Forelimb muscle (tissue), 1 donor: ENCODE measurements around the gene RAD9A. TPM values are rescaled to one million over a fixed set of nuclear protein-coding genes. Genes with fewer than 3 reads are reported as not detected.

Experiments used
- DNase-seq: peaks from one replicate; pipeline ENCODE4 v3.0.0-alpha.2; 2013; ENCODE audit warnings: low read depth
- polyA plus RNA-seq: library from polyadenylated mRNA; unstranded; fragments of 120-200 nt; gene quantifications from one replicate; pipeline ENCODE4 v1.2.1, GENCODE V29; 2013; ENCODE audit not compliant: insufficient read length

Gene RAD9A
- polyA plus RNA-seq, 1 donor, result 8.2 TPM

DNA sequence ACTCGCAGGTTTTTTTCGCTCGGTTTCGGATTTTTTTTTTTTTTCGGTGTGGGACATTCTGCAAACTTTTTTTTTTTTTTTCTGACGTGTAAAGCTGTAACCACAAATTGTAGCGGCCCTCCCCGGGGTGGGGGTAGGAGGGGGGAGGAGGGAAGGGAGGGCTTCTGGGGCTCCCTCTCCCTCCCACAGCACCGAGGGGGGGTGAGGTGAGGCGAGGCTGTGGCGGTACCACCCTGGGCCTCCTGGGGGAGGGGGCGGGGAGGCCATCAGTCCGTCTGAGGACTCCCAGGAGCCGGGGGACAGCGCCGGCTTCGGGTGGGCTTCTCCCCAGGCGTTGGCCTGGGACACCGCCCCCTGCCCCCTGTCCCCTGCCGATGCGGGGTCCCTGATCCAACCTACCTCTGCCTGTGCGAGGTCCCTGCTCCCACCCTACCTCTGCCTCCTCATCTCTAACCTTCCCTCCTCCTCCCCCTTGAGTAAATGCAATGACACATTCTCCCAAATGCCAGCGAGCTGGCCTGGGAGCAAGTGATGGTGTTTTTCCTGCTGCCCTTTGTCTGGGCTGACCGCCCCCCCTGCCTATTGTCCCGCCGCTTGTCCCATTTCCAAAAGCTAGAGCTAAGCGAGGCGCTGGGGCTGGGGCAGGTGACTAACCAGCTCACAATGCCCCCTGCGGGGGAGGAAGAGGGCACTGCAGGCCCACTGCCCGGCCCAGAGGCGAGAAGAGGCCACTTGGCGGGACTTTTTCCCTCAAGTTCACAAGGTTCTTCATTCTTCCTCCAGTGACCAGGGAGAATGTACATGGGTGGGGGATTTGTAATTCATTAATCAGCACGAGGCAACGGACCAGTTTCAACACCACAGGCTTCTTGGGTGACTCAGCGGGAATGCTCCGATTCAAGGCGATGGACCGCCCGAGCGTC, 17.9 kb upstream of the RAD9A start:
- DNase-seq, result no peak

- DNase-seq, result no peak
Measured at GRCh38 chr11:67374571-67375281, 17.1 kb upstream of the RAD9A start.

DNA sequence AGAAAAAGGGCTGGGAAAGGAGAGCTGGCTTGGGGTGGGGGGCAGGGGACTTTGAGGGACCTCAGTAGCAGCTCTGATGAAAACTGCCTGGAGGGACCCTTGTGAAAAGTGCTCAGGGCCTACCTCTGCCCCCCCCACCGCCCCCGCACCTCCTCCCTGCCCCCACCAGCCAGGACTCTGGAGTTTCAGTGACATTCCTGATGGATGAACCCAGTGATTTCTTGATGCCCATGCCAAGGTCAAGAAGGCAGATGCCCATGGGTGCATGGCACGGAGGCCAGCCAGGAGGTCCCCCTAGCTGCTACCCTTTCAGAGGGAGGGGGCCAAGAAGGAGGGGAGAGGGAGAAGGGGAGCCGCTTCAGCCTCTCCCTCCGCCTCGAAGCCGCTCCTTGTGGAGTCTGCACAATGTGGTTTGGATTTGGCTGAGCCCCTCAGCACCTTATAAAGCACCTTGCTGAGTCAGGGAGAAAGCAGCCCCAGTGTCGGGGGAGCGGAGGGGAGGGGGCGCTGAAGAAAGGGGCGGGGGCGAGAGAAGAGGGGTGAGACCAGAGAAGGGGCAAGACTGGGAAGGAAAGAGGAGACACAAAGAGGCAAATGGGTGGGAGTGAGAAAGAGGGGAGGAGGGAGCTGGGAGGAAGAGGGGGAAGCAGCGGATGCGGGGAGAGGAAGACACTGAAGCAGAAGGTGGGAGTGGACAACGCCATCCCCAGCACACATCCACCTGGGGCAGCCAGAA, 16.3 kb upstream of the RAD9A start:
- DNase-seq, result no peak

DNA sequence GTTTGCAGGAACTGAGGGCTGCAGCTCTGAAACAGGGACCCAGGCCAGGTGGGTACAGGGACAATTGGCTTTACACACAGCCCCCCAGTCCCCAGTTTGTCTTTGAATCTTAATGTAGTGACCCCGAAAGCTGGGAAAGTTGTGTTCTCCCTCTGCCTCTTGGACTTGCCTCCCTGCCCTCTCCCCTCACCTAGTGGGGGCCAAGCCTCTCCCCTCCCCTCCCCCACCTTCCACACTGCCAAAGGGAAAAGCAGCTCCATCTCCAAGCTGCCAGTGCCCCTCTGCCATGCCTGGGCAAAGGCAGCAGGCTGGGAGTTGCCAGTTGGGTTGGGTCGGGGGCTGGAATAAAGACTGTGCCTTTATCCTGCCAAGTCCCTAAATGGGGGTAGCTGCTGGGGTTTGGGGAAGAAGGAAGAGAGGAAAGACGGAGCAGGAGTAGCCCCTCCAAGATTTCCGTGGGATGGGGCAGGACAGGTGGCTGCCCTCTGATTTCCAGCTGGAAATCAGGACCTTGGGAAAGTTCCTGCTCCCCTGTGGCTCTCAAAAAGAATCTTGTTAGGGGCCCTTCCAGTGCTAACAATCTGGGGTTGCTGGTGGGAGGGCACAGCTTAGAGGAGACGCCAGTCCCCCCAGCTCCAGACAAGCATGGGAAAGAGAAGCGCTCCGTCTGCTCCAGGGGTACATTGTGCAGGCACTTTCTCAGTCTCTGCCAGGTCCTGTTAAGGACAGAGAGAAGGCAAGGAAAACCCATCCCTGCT, 15.5 kb upstream of the RAD9A start:
- DNase-seq, result no peak

DNA sequence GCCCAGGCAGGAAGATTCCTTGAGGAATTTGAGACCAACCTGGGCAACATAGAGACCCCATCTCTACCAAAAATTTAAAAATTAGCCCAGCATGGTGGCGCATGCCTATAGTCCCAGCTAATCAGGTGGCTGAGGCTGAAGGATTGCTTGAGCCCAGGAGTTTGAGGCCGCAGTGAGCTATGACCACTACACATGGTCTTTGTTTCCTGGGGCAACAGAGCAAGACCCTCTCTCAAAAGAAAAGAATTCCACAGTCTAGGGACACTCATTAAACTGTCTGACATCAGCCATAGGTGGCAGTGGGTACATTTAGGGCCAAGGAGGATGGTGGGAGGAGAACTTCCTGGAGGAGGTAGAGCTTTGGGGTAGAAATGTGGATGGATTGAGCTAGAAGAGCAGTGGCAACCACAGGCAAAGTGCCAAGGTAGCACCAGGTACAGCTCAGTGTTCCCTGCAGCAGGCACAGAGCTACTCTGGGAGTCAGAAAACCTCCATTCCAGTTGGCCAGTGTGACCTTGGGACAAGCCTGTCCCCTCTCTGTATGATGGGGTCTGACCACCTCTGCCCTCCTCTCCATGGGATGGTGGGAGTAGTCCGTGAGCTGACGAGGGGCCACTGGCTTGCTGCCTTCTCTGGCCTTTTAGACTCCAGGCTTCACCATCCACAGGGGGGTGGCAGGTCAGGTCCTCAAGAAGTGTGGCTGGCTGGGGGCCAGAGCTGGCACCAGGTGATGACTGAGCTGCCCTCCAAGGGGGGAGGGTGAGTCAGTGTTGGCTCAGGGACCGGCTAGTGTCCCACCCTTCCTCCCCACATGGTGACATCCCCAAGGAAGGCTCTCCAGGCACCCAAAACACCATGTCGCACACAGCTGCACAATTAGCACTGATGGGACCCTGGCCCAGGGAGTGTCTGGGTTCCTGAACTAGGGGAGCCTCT, 14.6 kb upstream of the RAD9A start:
- DNase-seq, result no peak

GRCh38 chr11:67378544-67378943, 13.2 kb upstream of the RAD9A start:
- DNase-seq, result no peak

GRCh38 chr11:67379061-67380058, 12.4 kb upstream of the RAD9A start:
- DNase-seq, result no peak

- no peak for DNase-seq
Measured at GRCh38 chr11:67381244-67381972, 10.4 kb upstream of the RAD9A start.

- no peak for DNase-seq
Measured at GRCh38 chr11:67382276-67383136, 9.3 kb upstream of the RAD9A start.

DNA sequence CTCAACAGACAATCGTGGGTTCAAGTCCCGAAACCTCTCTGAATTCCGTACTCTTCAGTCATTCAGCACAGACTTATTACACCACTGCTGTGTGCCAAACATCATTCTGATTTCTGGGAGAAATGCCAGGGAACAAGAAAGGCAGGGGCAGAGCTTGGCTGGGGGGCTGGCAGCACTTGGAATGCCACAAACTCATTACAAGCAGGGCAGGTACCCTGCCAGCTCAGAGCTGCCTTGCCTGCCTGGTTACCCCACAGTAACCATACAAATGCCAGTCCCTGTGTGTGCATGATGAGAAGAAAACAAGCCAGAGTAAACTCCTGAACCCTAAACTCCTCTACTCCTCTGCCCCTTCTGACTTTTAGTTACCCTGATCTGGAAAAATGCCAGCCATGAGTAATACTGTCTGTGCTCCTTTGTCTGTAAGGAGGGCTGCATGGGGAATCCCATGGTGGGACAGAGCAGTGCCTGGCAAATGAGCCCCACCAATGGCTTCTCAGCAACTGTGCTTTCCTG, 6.9 kb upstream of the RAD9A start:
- no peak for DNase-seq

DNA sequence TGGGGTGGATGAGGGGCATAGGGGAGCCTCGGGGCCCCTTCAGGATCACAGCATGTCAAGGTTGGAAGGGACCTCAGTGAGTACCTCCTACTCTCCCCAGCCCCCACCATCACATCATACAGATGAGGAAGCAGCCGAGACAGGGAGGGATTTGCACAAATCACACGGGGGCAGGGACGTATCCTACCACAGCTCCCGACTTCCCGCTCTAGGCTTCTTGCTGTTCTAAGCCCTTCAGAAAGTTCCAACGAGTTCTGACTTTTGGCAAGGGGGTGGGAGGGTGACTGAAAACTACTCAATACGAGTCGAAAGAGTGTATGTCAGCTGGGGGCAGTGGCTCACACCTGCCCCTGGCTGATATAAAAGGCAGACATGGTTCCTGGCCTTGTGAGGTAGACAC, 4.7 kb upstream of the RAD9A start:
- DNase-seq, result no peak

DNA sequence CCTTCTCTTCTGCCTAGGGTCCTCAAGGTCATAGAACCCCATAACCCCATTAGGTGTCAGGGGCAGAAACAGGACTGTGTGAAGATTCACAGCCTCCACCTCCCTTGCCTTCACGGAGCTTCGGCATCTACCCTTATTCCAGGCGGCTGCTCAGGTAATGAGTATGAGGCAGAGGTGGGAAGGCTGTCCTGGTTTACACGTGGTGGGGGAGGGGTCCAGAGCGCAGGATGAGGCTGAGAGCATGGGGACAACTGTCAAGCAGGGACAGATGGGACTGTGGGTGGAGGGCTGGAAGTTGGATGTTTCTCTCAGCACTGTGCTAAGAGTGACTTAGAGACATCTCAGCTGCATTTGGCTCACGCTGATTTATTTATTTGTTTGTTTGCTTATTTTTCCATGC, 4.3 kb upstream of the RAD9A start:
- DNase-seq, result no peak

GRCh38 chr11:67389477-67389876, 2.3 kb upstream of the RAD9A start:
- no peak for DNase-seq

DNA sequence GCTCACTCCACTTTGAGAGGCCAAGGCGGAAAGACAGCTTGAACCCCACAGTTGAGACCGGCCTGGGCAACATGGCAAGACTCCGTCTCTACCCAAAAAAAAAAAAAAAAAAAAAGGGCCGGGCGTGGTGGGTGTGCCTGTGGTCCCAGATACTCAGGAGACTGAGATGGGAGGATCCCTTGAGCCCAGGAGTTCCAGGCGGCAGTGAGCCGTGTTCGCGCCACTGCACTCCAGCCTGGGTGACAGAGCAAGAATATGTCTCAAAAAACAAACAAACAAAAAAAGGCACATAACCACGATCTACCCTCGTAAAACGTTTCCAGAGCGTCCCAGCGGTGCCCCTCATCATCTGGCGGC, 861 bp upstream of the RAD9A start:
- no peak for DNase-seq

GRCh38 chr11:67392183-67392715, 463 bp downstream of the RAD9A start:
- no peak for DNase-seq

DNA sequence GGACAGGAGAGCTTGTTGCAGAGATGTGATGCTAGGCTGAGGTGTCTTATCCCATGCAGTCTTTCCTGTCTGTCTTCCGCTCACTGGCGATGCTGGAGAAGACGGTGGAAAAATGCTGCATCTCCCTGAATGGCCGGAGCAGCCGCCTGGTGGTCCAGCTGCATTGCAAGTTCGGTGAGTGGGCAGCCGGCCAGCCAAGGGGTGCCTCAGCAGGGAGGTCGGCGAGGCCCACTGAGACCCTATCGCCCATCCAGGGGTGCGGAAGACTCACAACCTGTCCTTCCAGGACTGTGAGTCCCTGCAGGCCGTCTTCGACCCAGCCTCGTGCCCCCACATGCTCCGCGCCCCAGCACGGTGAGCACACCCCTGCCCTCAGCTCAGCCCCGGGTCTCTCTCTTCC, 1.7 kb downstream of the RAD9A start:
- DNase-seq, result no peak

DNA sequence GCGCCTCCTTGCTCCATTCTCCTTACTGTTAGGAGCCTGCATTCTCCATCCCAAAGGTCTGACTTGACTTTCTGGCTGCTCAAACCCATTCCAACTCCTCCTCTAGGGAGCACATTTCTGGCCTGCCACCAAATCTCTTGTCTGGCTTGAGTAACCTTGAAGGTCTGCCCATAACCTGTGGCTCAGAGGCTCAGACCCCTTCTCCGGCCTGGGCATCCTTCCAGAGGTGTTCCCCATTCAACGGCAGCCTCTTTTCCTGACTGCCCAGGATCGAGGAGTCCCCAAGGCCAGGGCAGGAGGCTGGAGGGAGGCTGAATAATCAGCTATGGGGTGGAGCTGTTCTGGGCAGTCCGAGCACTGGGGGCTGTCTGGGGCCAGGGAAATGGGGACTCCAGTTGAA, 2.2 kb downstream of the RAD9A start:
- DNase-seq, result no peak
